Fibroblast of lung (primary cell): Measurements from ENCODE around the gene JMY. TPM values are rescaled to one million over a fixed set of nuclear protein-coding genes. Genes with fewer than 3 reads are reported as not detected.

Source experiments
- DNase-seq, 2 donors: peaks; one replicate each; pipeline versions ENCODE4 v3.0.0 to v3.0.0-alpha.2; 2010; ENCODE audit warnings: low read depth in 2 of 2
- H2AFZ ChIP-seq: 2 replicates; pipeline ENCODE4 v1.5.1; 2012; ENCODE audit warnings: low read length, control low read depth, inconsistent platforms
- H3K27ac ChIP-seq: 2 replicates; pipeline ENCODE4 v1.5.1; 2011; ENCODE audit warnings: low read length, control low read depth; ENCODE audit not compliant: insufficient read depth
- H3K27me3 ChIP-seq: 2 replicates; pipeline ENCODE4 v1.5.1; 2011; ENCODE audit warnings: mild to moderate bottlenecking, low read length; ENCODE audit not compliant: control insufficient read depth, insufficient read depth
- H3K36me3 ChIP-seq: 2 replicates; pipeline ENCODE4 v1.5.1; 2011; ENCODE audit warnings: low read length; ENCODE audit not compliant: control insufficient read depth, insufficient read depth
- H3K4me1 ChIP-seq: 2 replicates; pipeline ENCODE4 v1.5.1; 2011; ENCODE audit warnings: low read length; ENCODE audit not compliant: control insufficient read depth, insufficient read depth; ENCODE audit errors: extremely low read depth
- H3K4me2 ChIP-seq: 2 replicates; pipeline ENCODE4 v1.5.1; 2011; ENCODE audit warnings: low read length, control low read depth; ENCODE audit not compliant: insufficient read depth; ENCODE audit errors: extremely low read depth
- H3K4me3 ChIP-seq, 4 experiments: fragments of 200-600 bp in 1 of 4; sonication (generic) in 1 of 4; replicated peaks in 1 of 4; 2 replicates each; pipeline ENCODE4 v1.5.1; 2011 to 2016; ENCODE audit warnings: low read length in 4 of 4, low read depth in 3 of 4, mild to moderate bottlenecking in 3 of 4, control low read depth in 2 of 4, inconsistent platforms in 1 of 4, mixed read lengths in 1 of 4; ENCODE audit not compliant: insufficient read depth in 1 of 4; ENCODE audit errors: control extremely low read depth in 1 of 4
- H3K79me2 ChIP-seq: 2 replicates; pipeline ENCODE4 v1.5.1; 2012; ENCODE audit warnings: mild to moderate bottlenecking, low read length, inconsistent platforms; ENCODE audit not compliant: control insufficient read depth, insufficient read depth
- H3K9ac ChIP-seq: 2 replicates; pipeline ENCODE4 v1.5.1; 2011; ENCODE audit warnings: mild to moderate bottlenecking, low read length, control low read depth; ENCODE audit not compliant: insufficient read depth
- H3K9me3 ChIP-seq: 2 replicates; pipeline ENCODE4 v1.5.1; 2012; ENCODE audit warnings: low read depth, low read length; ENCODE audit not compliant: control insufficient read depth, insufficient read depth
- H4K20me1 ChIP-seq: 2 replicates; pipeline ENCODE4 v1.5.1; 2011; ENCODE audit warnings: low read length; ENCODE audit not compliant: control insufficient read depth, insufficient read depth; ENCODE audit errors: extremely low read depth
- CTCF ChIP-seq, 2 donors: IDR thresholded peaks in 1 of 2; conservative IDR thresholded peaks in 1 of 2; 1 replicate in 1 of 2; 2 replicates in 1 of 2; pipeline ENCODE4 v1.5.1; 2011 to 2012; ENCODE audit warnings: low read length in 2 of 2, control low read depth in 1 of 2, inconsistent platforms in 1 of 2, low read depth in 1 of 2, mild to moderate bottlenecking in 1 of 2
- EZH2 ChIP-seq: IDR thresholded peaks from 2 replicates; pipeline ENCODE4 v1.5.1; 2012; ENCODE audit warnings: low read length, control low read depth, mild to moderate bottlenecking; ENCODE audit errors: missing control alignments
- polyA plus RNA-seq, 2 donors: library from polyadenylated mRNA; depleted of rRNA in 1 of 2; stranded (reverse) in 1 of 2; unstranded in 1 of 2; fragments of >200 nt; gene quantifications; 2 replicates each; pipeline ENCODE4 v1.2.1, GENCODE V29; 2011 to 2012; ENCODE audit warnings: missing spikeins in 1 of 2
- total RNA-seq: library from RNA; depleted of rRNA; stranded (reverse); fragments of >200 nt; gene quantifications from 2 replicates; pipeline ENCODE4 v1.2.1, GENCODE V29; 2014

JMY gene
- total and polyA plus RNA-seq, 2 donors (not counting 1 experiment from before 2014, with no cell fraction given): 4.1 to 27.2 TPM

GRCh38 chr5:79333852-79334557 lies 98.1 kb downstream of the JMY start:
- no peaks in the 10 kb centered on the region for H3K79me2 ChIP-seq
- TF ChIP-seq CTCF (conservative IDR thresholded peaks at IDR 0.05 in 1 of 2, IDR thresholded peaks at IDR 0.05 in 1 of 2; ENCODE audit: low read depth in 1 of 2, low read length in 2 of 2) (no peak), EZH2 (no peak)
- H3K4me3 ChIP-seq: no peak overlapping the region
- H3K9me3 ChIP-seq: no peaks in the 10 kb centered on the region
- H3K4me1 ChIP-seq: no peaks in the 10 kb centered on the region
- H2AFZ ChIP-seq: no peak overlapping the region
- no peaks in the 10 kb centered on the region for H4K20me1 ChIP-seq
- H3K36me3 ChIP-seq: no peaks in the 10 kb centered on the region
- no peak overlapping the region for H3K9ac ChIP-seq
- no peak overlapping the region for H3K4me2 ChIP-seq
- H3K27ac ChIP-seq: no peak overlapping the region
- H3K27me3 ChIP-seq: no peaks in the 10 kb centered on the region
- DNase-seq: no peak

- Histone ChIP-seq H3K9me3 (no peaks in the 10 kb centered on the region), H3K4me2 (no peak overlapping the region), H3K27me3 (no peaks in the 10 kb centered on the region), H3K27ac (no peak overlapping the region), H3K79me2 (no peaks in the 10 kb centered on the region), H3K4me1 (no peaks in the 10 kb centered on the region), H3K36me3 (no peaks in the 10 kb centered on the region), H2AFZ (no peak overlapping the region), H4K20me1 (no peaks in the 10 kb centered on the region), H3K4me3 (no peak overlapping the region), H3K9ac (no peak overlapping the region)
- DNase-seq: peak; percentile 22 to 61
- TF ChIP-seq CTCF (conservative IDR thresholded peaks at IDR 0.05 in 1 of 2, IDR thresholded peaks at IDR 0.05 in 1 of 2; ENCODE audit: low read depth in 1 of 2, low read length in 2 of 2) (no peak), EZH2 (no peak)
Observed at GRCh38 chr5:79346420-79346824, 110.5 kb downstream of the JMY start.

GRCh38 chr5:79349047-79349446 lies 113.1 kb downstream of the JMY start:
- DNase-seq: no peak
- Histone ChIP-seq H3K27me3 (no peaks in the 10 kb centered on the region), H3K4me2 (no peak overlapping the region), H3K36me3 (no peaks in the 10 kb centered on the region), H3K4me1 (no peaks in the 10 kb centered on the region), H3K27ac (no peak overlapping the region), H3K4me3 (no peak overlapping the region), H3K9me3 (no peaks in the 10 kb centered on the region), H2AFZ (no peak overlapping the region), H3K9ac (no peak overlapping the region), H3K79me2 (no peaks in the 10 kb centered on the region), H4K20me1 (no peaks in the 10 kb centered on the region)
- TF ChIP-seq CTCF (conservative IDR thresholded peaks at IDR 0.05 in 1 of 2, IDR thresholded peaks at IDR 0.05 in 1 of 2; ENCODE audit: low read depth in 1 of 2, low read length in 2 of 2) (no peak), EZH2 (no peak)
